ENCODE data around the gene SIDT1. TPM values are rescaled to one million over a fixed set of nuclear protein-coding genes. Genes with fewer than 3 reads are reported as not detected.

The SIDT1 gene
- total and polyA plus RNA-seq, 4 donors: 0.08 to 2.2 (median 0.82) TPM

GRCh38 chr3:113589971-113590370 is 57.6 kb downstream of the SIDT1 start (continued):
- TF ChIP-seq REST (IDR thresholded peaks at IDR 0.05): no peak
- TF ChIP-seq ATF3 (IDR thresholded peaks at IDR 0.05): no peak
- no peak for TF ChIP-seq NR2F2 (IDR thresholded peaks at IDR 0.05)
- TF ChIP-seq FOXA2 (IDR thresholded peaks at IDR 0.05): no peak

- H3K9ac ChIP-seq (ENCODE audit: low read depth in 1 of 2, low read length in 2 of 2): no peak overlapping the region
- no peaks in the 10 kb centered on the region for H3K9me3 ChIP-seq (ENCODE audit: control insufficient read depth in 4 of 4, low read length in 3 of 4)
- TF ChIP-seq RXRA (IDR thresholded peaks at IDR 0.05): no peak
- TF ChIP-seq YY1 (IDR thresholded peaks at IDR 0.05): no peak
- no peak for TF ChIP-seq ZBTB33 (IDR thresholded peaks at IDR 0.05)
- TF ChIP-seq TAF1 (conservative IDR thresholded peaks at IDR 0.05): no peak
- no peak for TF ChIP-seq CTCF (IDR thresholded peaks at IDR 0.05; ENCODE audit: low read depth, low read length, missing input control)
- TF ChIP-seq GABPA (IDR thresholded peaks at IDR 0.05 in 1 of 2, conservative IDR thresholded peaks at IDR 0.05 in 1 of 2): no peak
- TF ChIP-seq FOXA1 (IDR thresholded peaks at IDR 0.05): no peak
- no peak for TF ChIP-seq HNF4A (conservative IDR thresholded peaks at IDR 0.05)
- TF ChIP-seq ATF3 (IDR thresholded peaks at IDR 0.05): no peak
- TF ChIP-seq JUND (IDR thresholded peaks at IDR 0.05): no peak
- no peak for TF ChIP-seq NR2F2 (IDR thresholded peaks at IDR 0.05)
- TF ChIP-seq MAX (IDR thresholded peaks at IDR 0.05): no peak
- no peak for DNase-seq (ENCODE audit: low spot score)
- WGBS: 88% methylated on average over 1 of the region's 1 CpG
- H3K4me3 ChIP-seq (ENCODE audit: low read depth in 1 of 3, low read length in 3 of 3): no peak overlapping the region
- H3K27me3 ChIP-seq (ENCODE audit: control insufficient read depth in 4 of 4, insufficient read depth in 4 of 4, low read length in 3 of 4): no peaks in the 10 kb centered on the region
- no peak overlapping the region for H3K27ac ChIP-seq (ENCODE audit: low read depth in 1 of 2, low read length in 2 of 2)
- no peaks in the 10 kb centered on the region for H3K36me3 ChIP-seq (ENCODE audit: control insufficient read depth in 4 of 4, insufficient read depth in 3 of 4, low read depth in 1 of 4, low read length in 3 of 4)
- no peaks in the 10 kb centered on the region for H3K4me1 ChIP-seq (ENCODE audit: control insufficient read depth in 4 of 4, insufficient read depth in 4 of 4, low read length in 3 of 4)
These were observed 58.6 kb downstream of the SIDT1 start for GRCh38 chr3:113590983-113591382.

All from liver (tissue), 9 donors.